ENCODE results near the gene ARX. TPM values are rescaled to one million over a fixed set of nuclear protein-coding genes. Genes with fewer than 3 reads are reported as not detected.
A peak's percentile ranks its signal among the peaks of the same experiment; 100 is the strongest.

ARX gene
- total RNA-seq, 2 donors from 2014 or later, result 0.09 to 9.3 TPM

DNA sequence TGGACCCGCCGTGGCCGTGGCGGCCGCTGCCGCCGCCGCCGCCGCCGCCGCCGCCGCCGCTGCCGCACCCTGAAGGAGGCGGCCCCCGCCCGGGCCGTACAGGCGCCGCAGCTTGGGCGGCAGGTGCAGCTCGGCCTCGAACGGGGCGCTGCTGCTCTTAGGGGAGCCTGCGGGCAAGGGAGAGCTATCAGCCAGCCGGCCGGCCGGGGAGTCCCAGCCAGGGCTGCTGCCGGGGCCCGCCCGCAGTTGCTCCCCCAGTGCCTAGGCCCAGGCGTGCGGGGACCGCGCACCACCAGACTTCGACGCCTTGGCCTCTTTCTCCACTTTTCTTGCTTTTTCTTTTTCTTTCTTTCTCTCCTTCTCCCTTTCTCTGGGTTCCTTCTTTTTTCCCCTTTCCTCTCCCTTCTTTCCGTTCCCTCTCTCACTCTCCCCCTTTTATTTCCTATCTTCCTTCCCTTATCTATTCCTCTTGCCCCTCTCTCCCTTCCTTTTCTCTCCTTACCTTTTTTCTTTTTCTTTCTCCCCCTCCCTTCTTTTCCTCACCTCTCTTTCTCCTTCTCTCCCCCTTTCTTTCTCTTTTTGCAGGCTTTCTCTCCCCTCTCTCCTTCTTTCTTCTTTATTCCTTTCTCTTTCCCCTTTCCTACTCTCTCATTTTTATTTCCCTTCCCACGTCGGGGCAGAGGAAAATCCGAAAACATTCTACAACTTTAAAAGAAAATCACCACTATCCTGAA lies 2.0 kb downstream of the ARX start:
- intact Hi-C loops (cut with DNase I), result no loop called here
- no peaks in the 10 kb centered on the region for H3K36me3 ChIP-seq
- H3K4me1 ChIP-seq (replicated peaks), result no peaks in the 10 kb centered on the region
- H3K27ac ChIP-seq, result no peak overlapping the region
- no peak for TF ChIP-seq POLR2AphosphoS5 (IDR thresholded peaks at IDR 0.05)
- TF ChIP-seq, protein P1, sequence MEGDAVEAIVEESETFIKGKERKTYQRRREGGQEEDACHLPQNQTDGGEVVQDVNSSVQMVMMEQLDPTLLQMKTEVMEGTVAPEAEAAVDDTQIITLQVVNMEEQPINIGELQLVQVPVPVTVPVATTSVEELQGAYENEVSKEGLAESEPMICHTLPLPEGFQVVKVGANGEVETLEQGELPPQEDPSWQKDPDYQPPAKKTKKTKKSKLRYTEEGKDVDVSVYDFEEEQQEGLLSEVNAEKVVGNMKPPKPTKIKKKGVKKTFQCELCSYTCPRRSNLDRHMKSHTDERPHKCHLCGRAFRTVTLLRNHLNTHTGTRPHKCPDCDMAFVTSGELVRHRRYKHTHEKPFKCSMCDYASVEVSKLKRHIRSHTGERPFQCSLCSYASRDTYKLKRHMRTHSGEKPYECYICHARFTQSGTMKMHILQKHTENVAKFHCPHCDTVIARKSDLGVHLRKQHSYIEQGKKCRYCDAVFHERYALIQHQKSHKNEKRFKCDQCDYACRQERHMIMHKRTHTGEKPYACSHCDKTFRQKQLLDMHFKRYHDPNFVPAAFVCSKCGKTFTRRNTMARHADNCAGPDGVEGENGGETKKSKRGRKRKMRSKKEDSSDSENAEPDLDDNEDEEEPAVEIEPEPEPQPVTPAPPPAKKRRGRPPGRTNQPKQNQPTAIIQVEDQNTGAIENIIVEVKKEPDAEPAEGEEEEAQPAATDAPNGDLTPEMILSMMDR (IDR thresholded peaks at IDR 0.05), result no peak
- TF ChIP-seq POLR2A (IDR thresholded peaks at IDR 0.05), result no peak
- H3K9me3 ChIP-seq, result no peaks in the 10 kb centered on the region
- DNase-seq (ENCODE audit: low spot score), result no peak
- H3K4me3 ChIP-seq, result no peak overlapping the region
- 23% methylated on average over 9 of the region's 44 CpGs for WGBS
- H3K27me3 ChIP-seq (replicated peaks; ENCODE audit: insufficient read depth), result no peaks in the 10 kb centered on the region

DNA sequence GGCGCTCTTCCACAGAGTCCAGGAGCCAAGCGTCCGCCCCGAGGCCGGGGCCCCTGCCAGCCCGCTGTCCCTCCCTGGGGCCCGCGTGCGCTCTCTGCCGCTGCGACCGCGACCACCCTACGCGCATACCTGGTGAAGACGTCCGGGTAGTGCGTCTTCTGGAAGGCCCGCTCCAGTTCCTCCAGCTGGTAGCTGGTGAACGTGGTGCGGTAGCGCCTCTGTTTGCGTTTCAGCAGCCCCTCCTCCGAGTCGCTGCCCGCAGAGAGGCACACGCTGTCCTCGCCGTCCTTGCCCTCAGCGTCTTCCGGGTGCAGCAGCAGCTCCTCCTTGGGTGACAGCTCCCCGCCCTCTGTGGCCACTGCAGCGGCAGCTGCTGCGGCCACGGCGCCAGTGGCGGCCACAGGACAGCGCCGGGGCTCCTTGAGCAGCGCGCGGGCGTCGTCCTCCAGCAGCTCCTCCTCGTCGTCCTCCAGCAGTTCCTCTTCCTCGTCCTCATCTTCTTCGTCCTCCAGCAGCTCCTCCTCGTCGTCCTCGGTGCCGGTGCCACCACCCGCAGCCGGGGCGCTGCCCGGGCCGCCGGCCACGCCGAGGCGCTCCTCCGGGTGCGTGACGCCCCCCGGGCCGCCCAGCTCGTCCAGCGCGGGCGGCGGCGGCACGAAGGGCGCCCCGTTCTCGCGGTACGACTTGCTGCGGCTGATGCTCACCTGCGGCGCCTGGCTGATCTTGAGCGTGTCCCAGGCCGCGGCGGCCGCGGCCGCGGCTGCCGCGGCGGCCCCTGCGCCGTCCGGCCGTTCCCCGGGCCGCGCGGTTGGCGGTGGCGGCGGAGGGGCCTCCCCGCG lies 2.8 kb downstream of the ARX start:
- Histone ChIP-seq H3K9me3 (no peaks in the 10 kb centered on the region), H3K27ac (no peak overlapping the region), H3K36me3 (no peaks in the 10 kb centered on the region), H3K27me3 (replicated peaks; ENCODE audit: insufficient read depth) (no peaks in the 10 kb centered on the region), H3K4me3 (peak overlapping the region; percentile 8 to 16), H3K4me1 (replicated peaks) (no peaks in the 10 kb centered on the region)
- TF ChIP-seq POLR2A (IDR thresholded peaks at IDR 0.05) (no peak), POLR2AphosphoS5 (IDR thresholded peaks at IDR 0.05) (no peak)
- intact Hi-C loops (cut with DNase I), result no loop called here
- DNase-seq (ENCODE audit: low spot score), result no peak
- WGBS, result 2% methylated on average over 23 of the region's 105 CpGs

DNA sequence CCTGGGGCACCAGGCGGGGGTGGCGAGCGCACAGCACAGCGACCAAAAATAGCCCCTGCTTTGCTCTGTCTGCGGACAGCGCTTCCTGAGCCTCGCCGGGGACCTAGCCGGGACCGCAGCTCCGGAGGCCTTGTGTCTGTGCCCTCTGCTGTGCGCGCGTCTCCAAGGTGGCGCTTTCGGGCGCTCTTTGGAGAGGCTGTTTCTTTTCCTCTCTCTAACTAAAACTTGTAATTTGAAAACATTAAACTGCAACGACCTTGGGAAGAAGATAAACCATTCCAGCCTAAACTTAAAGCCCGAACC lies 3.4 kb downstream of the ARX start:
- DNase-seq (ENCODE audit: low spot score), result no peak
- TF ChIP-seq, protein P1 (IDR thresholded peaks at IDR 0.05), result no peak
- no peak for TF ChIP-seq POLR2AphosphoS5 (IDR thresholded peaks at IDR 0.05)
- TF ChIP-seq POLR2A (IDR thresholded peaks at IDR 0.05), result no peak
- H3K4me3 ChIP-seq, result no peak overlapping the region
- H3K27me3 ChIP-seq (replicated peaks; ENCODE audit: insufficient read depth), result no peaks in the 10 kb centered on the region
- no peaks in the 10 kb centered on the region for H3K36me3 ChIP-seq
- WGBS, result 1% methylated on average over 10 of the region's 19 CpGs
- intact Hi-C loops (cut with DNase I), result no loop called here
- no peaks in the 10 kb centered on the region for H3K4me1 ChIP-seq (replicated peaks)
- no peak overlapping the region for H3K27ac ChIP-seq
- no peaks in the 10 kb centered on the region for H3K9me3 ChIP-seq

DNA sequence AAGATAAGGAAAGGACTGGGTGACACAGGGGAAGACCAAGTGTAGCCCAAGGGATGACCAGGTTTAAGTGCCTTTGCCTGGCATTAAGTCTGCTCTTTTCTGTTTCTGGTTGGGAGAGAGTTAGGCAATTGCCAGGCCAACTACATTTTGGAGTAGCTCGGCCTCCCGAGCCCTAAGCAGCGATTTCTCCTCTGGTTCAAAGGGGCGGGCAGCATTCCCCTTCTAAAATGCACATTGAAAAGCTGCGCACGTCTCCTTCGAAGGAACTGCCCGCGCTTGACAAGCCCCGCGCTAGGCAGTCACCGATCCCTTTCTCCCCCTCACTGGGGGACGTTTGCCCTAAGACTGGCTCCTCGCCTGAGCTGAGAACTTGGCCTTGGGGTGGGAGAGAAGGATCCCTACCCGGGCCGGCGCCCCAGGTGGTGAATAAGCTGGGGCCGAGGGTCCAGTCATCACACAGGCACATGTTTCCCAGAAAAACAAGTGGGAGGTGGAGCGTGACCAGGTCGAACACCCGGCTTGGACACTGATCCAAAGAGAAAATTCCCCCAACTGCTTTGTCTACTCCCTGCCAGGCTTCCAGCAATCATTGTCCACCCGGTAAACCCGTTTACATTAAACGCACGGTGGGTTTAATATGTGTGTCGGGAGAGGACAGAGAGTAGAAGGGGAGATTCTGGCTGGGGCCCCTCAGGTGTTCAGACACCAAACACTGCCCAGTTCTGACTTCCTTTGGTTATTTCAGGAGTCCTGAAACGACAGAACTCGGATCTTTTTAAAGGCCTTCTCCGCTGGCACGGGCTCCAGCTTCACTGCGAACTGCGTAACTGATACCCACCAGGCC lies 4.0 kb downstream of the ARX start:
- WGBS, result 18% methylated on average over 20 of the region's 32 CpGs
- DNase-seq (ENCODE audit: low spot score), result no peak
- Histone ChIP-seq H3K4me3 (no peak overlapping the region), H3K36me3 (no peaks in the 10 kb centered on the region), H3K27me3 (replicated peaks; ENCODE audit: insufficient read depth) (no peaks in the 10 kb centered on the region), H3K4me1 (replicated peaks) (no peaks in the 10 kb centered on the region), H3K27ac (no peak overlapping the region), H3K9me3 (no peaks in the 10 kb centered on the region)
- intact Hi-C loops (cut with DNase I), result no loop called here
- TF ChIP-seq POLR2A (IDR thresholded peaks at IDR 0.05) (no peak), POLR2AphosphoS5 (IDR thresholded peaks at IDR 0.05) (no peak)
- TF ChIP-seq, protein P1 (IDR thresholded peaks at IDR 0.05), result no peak
